ENCODE results near the gene CHTOP.
A peak's percentile ranks its signal among the peaks of the same experiment; 100 is the strongest.
"Not testable (repeated sequence)": the region's sequence is repeated elsewhere in the genome, so short reads cannot be mapped to it uniquely, and the experiment has no call there.

CHTOP gene

GRCh38 chr1:153635872-153636271 is 2.0 kb downstream of the CHTOP start:
- DNase-seq = no peak

GRCh38 chr1:153636312-153636711 is 2.4 kb downstream of the CHTOP start:
- DNase-seq = no peak

GRCh38 chr1:153638261-153638660 is 4.4 kb downstream of the CHTOP start:
- DNase-seq = no peak

DNA sequence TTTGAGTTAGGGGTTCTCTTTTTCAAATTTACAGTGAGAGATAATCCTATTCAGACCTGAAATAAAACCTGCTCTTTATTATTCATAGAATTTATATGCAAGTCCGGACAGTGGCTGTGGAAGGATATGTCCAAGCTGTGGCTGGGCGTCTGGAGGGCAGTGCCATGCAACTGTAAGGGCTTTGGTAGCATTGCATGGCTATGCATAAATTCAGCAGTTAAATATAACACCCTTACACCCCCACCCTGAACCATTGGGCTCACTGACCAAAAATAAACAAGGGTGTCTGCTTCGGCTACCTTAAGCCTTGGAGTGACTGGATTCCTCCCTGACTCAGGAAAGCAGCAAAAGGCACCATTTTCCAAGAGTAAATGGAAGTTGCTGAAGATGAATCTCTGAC is 5.4 kb downstream of the CHTOP start:
- DNase-seq = no peak

DNA sequence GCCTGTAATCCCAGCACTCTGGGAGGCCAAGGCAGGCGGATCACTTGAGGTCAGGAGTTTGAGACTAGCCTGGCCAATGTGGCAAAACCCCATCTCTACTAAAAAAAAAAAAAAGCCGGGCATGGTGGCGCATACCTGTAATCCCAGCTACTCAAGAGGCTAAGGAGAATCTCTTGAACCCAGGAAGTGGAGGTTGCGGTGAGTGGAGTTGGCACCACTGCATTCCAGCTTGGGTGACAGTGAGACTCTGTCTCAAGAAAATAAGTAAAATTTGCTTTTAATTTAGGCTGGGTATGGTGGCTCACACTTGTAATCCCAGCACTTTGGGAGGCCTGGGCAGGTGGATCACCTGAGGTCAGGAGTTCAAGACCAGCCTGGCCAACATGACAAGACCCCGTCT is 6.3 kb downstream of the CHTOP start:
- not testable (repeated sequence) for DNase-seq

GRCh38 chr1:153640861-153641260 is 7.0 kb downstream of the CHTOP start:
- no peak for DNase-seq

DNA sequence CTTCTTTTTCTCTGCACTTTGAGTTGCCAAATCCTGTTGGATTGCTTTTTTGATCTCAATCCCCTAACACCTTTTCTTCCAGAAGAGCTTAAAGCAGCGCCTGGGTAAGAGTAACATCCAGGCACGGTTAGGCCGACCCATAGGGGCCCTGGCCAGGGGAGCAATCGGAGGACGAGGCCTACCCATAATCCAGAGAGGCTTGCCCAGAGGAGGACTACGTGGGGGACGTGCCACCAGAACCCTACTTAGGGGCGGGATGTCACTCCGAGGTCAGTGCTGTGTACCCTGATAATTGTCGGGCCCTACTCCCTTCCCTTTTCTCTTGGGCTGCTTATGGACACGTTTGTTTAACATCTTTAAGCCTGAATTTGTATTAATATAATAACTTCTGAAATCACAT is 8.3 kb downstream of the CHTOP start:
- DNase-seq = no peak

GRCh38 chr1:153643100-153643499 is 9.2 kb downstream of the CHTOP start:
- no peak for DNase-seq

- DNase-seq = no peak
Observed at GRCh38 chr1:153643816-153644215, 9.9 kb downstream of the CHTOP start.

DNA sequence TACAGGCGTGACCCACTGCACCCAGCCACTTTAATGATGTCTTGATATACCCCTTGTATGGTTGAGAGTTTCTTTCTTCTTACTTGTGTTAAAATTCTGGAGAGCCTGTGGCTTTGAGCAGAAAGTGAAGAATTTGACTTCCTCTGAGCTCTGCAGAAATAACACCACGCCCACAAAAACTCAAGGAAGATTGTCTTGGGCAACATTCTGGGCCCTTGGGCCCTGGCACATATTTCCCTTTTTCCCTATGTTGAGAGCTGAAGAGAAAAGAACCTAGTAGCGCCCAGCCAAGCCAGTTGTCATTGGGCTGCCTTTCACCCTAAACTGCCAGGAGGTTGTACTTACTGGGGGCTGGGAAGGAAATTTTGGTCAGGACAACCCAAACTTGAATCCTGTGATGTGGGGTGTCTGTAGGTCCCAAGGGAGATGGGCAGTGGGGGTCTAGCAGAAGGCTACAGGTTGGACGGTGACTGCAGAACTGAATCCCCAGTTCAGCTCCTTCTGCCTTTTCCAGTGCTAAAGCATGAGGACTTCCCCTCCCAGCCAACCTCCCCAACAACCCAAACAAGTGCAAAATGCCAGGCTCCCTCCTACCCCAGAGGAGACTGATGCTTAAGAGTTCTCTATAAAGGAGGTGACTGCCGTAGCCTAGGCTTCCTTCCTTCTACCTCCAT is 12.9 kb downstream of the CHTOP start:
- no peak for DNase-seq

GRCh38 chr1:153647346-153647714 is 13.5 kb downstream of the CHTOP start:
- no peak for DNase-seq

DNA sequence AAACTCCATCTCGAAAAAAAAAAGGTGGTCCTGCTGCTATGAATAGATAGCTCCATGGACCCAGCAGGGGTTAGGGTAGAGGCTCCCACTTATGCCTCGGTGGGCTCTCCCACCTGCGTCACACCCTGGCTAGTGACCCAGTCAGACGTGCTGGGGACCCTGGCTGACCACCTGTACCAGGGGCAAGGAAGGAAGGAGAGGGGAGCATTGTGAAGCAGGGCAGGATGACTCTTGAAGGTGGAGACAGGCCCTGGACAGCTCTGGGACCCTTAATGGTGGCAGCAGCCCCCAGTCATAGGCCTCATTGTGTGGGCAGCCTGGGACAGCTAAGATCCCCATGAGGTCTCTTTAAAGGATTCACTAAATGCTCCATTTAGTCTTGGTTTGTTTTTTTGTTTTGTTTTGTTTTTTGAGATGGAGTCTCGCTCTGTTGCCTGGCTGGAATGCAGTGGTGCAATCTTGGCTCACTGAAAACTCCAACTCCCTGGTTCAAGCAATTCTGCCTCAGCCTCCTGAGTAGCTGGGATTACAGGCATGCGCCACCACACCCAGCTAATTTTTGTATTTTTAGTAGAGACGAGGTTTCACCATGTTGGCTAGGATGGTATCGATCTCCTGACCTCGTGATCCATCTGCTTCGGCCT is 14.3 kb downstream of the CHTOP start:
- DNase-seq = no peak

DNA sequence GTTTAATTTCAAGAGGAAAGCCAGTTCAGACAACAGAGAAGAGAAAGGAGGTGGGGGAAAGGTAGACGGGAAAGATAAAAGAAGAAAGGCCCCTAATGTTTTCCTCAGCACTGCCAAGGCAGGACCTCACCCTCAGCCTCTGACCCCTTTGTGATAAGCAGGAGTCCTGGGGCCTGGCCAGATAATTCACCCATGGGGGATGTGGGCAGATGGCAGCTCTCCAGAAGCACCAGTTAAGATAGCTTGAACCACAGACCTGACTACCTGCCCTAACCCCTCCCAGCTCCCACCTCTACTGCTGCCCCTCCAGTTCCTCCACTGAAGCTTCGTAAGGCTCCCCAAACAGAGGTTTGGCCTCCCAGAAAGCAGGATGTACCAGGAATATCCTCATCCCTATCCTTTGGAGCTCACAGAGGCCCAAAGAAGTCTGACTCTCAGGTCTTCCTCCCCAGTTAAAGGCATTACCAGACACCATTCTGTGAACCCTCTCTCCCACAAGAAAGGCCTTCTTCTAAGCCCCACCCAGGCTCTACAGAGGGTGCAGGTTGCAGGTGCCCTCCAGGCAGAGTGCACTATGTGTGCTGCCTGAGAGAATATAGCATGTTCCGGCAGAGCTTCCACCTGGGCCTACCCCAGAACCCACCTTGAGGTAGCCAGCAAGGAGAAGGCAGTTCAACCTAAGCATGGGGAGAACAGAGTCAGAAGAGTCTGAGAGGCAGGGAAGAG is 15.4 kb downstream of the CHTOP start:
- no peak for DNase-seq

GRCh38 chr1:153649863-153650235 is 16.0 kb downstream of the CHTOP start:
- DNase-seq = no peak

- DNase-seq = no peak
Observed at GRCh38 chr1:153651771-153652170, 17.9 kb downstream of the CHTOP start.

DNA sequence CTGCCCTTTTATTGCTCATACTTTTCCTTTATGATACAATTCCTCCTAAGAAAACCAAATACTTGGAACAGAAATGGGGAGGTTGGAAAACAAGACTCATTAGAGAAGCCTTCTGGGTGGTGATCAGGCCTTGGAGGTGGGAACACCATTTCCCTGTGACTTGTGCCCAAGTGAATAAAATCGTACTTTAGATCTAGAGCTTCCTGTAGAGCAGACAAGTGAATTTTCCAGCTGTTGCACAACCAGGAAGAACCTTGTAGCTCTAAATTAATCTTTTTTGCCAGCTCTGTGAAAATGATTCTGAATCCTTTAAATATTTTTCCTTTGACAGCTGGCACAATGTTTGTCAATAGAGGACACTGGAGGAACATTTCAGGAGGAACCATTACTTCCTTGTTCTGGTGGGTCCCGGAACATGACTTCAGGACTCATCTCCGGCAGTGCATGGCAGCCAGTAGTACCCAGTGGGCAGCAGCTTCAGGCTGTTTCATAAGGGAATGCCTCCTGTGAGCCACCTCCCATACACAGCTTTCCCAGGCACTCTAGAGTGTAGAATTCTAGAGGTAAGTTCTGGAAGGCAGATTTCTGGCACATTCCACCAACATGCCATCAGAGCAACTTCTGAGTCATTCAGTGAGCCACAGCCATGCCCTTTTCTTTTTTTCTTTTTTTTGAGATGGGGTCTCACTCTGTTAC is 19.1 kb downstream of the CHTOP start:
- no peak for DNase-seq

DNA sequence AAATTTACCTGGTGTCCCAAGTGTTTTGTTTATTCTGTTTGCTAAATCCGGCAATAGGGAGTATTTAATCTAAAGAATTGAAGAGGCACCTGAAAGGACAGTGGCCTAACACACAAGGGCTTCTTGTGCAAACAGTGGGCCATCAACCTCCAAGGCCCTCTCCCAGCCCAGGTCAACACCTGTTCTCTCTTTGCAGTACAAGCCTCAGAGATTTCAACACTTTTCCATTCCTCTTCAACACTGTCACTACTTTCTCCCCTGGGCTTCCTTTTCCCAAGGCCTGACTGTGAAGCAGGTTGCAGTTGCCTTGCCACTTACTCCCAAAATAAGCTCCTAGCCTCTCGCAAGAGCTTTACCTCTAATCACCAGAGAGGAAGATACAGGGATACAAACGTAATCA is 21.5 kb downstream of the CHTOP start:
- DNase-seq = no peak

DNA sequence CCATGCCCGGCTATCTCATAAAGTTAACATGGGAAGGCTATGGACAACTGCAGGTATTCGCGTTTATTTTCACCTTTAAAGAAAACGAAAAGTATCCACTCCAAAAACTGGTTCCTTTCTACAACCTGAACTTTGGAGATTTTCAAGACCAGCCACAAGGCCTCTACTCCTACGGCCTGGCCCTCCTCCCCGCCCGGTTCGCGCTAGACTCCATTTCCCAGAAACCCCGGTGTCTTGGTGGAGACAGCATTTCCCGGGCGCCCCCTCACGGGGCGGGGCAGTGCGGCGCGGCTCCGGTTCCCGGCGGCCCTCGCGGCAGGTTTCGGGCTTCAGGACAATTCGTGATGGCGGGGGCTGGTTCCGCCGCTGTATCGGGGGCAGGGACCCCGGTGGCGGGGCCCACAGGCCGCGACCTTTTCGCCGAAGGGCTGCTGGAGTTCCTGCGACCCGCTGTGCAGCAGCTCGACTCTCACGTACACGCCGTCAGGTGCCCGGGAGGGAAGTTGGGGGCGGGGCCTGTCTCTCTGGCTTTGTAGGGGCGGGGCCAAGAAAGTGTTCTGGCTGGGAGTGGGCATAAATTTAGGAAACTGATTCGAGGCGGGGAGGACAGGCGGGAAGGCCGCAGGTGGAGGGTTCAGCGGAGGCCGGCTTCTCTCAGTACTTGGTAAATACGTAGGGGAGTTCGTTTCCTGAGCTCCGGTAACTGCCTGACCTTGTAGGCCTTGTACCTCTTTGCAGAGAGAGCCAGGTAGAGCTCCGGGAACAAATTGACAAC is 24.7 kb downstream of the CHTOP start, which contains the start of gene SNAPIN:
Gene SNAPIN (plus strand): TSS at position 304 of the 775 bp plus-strand sequence. CDS start 41 bp downstream, at position 345.
- DNase-seq = peak; percentile 89

GRCh38 chr1:153659175-153659534 is 25.3 kb downstream of the CHTOP start:
- DNase-seq = no peak

GRCh38 chr1:153659656-153660055 is 25.8 kb downstream of the CHTOP start:
- no peak for DNase-seq

GRCh38 chr1:153661111-153661708 is 27.3 kb downstream of the CHTOP start:
- DNase-seq = no peak

DNA sequence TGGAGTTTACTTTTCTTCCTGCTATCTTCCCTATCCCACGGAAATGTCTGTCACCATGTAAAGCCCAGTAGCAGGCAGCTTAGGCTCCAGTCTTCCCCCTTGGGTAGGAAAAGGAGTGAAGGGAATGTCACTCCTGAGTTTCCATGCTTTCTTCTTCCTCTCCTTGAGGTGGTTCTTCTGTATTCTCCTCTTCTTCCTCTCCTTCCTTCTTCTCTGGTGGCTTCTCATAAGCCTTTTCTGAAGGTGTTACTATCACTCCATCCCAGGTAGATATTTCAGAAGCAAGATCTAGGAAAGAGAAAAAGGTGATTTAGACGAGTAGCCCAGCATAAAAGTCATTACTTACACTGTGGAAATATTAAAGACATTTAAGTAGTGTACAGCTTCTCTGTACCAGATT is 28.4 kb downstream of the CHTOP start:
- DNase-seq = no peak

Data from NCI-H2107 (cell line).